Fibroblast of peridontal ligament (primary cell): Measurements from ENCODE around the gene SVIL.
A peak's percentile ranks its signal among the peaks of the same experiment; 100 is the strongest.
"Not testable (repeated sequence)": the region's sequence is repeated elsewhere in the genome, so short reads cannot be mapped to it uniquely, and the experiment has no call there.

ENCODE experiments used
- DNase-seq: peaks from one replicate; pipeline ENCODE4 v3.0.0-alpha.2; 2010; ENCODE audit errors: extremely low read depth

SVIL gene

DNA sequence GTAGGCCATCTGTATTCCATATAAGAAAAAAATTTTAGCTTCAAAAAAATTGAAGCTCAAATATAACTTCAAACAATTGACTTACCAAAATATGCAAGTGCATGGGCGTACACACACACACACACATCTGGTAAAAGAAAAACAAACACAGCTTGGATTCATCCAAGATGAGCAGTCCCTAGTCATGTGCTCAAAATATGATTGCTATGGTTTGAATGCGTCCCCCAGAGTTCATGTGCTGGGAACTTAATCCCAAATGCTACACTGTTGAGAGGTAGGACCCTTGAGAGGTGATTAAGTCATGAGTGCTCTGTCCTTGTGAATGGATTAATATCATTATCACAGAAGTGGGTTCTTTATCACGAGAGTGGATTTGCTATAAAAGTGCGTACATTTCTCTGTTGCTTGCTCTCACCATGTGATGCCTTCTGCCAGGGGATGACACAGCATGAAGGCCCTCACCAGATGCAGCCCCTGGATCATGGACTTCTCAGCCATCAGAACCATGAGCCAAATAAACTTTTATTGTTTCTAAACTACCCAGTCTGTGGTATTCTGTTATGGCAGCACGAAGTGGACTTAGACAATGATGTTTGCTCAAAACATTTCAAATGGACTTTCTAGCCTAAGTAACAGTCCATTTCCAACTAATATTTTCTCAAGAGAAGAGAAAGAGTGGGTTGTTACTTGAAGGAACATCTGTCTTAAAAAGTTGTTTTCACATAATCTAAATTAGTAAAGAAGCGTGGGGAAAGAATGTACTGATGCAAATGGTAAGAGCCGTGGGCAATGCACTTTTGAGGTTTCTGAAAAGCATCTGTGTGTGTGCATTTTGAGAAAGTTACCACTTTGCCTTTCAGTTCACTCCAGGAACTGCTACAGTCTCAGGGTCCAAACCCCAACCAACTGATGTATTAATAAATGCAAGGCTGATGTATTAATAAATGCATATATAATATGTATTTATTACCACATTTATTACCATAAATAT is 15.1 kb upstream of the SVIL start:
- DNase-seq: peak; percentile 93

DNA sequence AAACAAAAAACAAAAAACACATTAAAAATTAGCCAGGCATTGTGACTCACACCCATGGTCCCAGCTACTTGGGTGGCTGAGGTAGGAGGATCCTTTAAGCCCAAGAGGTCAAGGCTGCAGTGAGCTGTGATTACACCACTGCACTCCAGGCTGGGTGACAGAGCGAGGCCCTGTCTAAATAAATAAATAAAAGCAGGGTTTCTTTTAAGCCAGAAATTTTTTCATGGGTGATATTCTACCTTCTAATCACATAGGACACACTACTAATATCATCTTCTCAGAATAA is 14.2 kb upstream of the SVIL start:
- peak; percentile 38 for DNase-seq

DNA sequence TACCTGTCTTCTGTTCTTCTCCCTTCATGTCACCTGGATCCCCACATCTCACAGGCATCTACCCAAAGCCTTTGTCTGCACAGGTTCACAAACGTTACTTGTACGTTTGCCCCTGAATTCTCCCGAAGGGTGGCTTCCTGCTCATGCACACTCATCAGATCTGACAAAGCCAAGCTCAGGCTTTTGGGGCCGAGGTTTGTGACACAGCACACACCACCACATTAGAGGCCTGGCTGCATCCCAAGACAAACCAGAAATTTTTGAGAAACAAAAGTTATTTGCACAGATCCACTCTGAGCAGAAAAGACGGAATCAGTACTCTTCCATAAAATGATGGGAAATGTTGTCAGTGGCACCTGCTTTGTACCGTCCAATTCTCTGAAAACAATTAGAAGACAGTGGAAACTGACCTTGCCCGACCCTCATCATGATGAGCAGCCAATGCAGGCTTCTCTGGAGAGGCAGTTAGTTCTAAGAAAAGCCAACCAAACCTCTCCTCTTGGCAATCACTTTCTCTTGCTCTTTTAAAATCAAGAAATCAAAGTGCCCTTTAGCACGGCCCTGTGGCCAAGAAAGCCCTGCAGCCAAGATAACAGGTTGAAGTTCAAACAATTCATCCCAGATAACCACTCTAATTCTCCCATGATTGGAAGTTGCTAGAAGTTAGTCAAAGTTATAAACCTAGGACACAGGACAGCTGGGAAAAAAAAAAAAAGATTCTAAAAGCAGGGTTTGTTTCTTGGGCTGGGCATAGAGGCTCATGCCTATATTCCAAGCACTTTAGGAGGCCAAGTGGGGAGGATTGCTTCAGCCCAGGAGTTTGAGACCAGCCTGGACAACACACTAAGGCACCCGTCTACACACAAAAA is 13.6 kb upstream of the SVIL start:
- peak; percentile 58 for DNase-seq

DNA sequence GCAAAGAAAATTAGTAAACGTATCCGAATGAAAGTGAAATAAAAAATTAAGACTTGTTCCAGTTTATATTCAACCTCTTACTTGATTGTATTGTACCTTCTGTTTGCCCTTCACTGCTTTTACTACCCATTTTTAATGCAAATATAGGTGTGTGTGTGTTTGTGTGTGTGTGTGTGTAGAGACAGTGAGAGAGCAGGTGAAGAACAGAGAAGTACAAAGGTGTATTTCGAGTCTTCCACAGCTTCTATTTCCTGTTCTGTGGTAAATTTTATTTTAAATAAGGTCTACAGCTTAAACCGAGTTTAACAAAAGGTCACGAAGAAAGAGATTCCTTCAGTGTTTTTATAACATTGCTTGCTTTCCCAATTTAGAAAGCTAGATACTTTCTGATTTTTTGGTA is 12.7 kb upstream of the SVIL start:
- DNase-seq: no peak

DNA sequence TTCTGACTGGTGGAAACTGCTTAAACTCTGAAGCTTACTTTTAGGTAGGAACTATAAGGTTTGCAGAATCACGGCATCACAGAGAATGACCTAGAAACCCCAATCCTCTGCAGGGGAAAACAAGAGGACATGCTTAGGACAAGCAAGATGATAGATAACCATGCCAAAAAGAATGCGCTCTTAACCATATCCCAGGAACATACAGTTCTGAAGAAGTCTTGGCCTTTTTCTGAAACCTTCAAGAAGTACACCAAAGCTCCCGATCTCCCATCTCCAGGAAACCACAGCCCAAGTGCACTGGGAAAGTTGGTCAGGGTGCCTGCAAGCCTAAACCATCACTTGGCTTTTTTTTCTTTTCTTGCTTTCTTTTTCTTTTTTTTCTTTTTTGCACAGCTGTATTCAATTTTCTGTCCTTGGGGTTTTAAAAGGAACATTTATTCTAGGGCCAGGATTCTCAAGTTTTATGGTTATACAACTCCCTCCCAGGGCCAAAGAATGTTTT is 12.2 kb upstream of the SVIL start:
- peak; percentile 92 for DNase-seq

DNA sequence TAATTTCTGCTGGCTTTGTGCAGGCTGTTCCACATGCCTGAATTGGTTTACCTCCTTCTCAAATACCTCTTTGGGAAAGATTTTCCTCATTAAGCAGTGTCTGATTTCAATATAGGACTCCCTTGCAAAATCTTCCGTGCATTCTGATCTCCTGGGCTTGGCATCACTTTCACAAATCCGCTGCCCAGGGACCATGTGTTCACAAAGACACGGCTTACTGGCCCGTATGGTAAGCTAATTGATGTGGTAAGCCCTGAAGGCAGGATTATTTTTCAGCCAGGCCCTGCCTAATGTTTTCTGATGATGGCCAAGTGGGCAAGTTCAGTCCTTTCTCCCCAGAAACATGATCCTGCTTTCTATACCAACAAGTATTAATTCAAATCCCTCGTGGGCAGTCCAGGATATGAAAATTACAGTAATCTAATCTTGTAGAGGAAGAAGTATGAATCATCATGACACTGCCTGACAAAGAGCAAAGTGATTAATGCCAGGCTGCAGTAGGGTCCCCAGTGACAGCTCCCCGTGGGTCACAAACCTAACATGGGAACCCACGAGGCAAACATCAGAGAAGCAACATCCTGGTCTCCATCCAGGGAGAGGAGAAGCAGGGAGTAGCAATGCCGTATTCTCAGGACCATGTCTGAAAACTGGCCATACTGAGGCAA is 11.6 kb upstream of the SVIL start:
- DNase-seq: peak; percentile 99

DNA sequence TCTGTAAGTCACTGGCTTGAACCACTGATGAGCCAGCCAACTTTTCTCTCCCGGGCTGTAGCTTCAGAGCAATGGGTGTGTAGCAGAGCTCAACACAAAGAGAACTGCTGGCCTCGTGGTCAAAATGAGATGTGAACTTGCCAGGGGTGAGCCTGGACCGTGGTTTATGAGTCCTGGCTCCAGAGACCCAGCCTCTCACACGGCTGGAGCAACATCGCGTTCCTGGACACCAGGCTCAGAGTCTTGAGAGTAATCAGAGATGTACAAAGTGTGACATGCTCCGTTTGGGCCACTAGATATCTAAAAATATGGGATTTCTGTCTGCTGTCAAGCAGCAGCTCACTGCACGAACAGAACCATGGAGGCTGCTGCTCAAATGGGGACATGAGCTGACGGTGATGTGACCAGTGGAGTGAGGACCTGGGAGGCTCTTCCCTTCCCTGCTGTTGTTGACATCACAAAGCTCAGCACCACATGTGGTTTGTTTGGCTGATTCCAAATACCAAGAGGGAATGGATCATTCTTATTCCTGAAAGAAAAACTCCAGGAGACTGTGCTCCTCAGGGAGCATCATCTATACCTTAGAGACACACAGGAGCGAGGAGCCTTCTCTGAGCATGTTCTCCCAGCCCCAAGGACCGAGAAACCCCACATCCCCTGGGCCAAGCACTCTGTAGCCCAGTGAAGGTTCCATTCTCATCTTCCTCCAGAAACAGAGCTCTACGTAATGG is 9.2 kb upstream of the SVIL start:
- peak; percentile 38 for DNase-seq

DNA sequence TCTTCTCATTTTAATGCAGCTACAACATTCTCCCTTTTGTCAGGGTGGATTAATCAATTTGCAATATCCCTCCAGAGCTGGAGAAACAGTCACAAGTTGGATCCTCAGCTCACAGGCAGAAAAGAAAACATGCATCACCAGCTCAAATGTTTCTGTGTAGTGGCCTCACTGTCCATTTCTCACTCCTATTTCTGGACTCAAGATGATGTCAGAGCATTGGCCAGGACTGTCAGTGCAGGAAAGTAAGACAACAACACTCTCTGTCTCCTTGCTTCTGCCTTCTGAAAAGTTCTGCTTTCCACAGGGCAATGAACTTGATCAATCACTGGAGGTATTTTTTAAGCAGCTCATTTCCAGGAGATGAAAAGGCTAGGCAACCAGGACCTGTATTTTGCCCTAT is 8.2 kb upstream of the SVIL start:
- DNase-seq: peak; percentile 85

DNA sequence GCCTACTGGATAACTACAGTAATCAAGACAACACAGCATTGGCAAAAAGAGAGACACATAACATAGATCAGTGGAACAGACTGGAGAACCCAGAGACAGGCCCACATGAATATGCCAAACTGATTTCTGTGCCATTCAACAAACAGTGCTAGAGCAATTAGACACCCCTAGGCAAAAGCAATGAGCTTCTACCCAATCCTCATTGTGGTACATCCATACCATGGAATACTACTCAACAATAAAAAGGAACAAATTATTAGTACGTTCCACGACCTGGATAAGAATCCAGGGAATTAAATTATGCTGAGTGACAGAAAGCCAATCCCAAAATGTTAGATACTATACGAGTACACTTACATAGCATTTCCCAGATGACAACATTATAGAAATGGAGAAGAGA is 2.8 kb upstream of the SVIL start:
- DNase-seq: no peak

DNA sequence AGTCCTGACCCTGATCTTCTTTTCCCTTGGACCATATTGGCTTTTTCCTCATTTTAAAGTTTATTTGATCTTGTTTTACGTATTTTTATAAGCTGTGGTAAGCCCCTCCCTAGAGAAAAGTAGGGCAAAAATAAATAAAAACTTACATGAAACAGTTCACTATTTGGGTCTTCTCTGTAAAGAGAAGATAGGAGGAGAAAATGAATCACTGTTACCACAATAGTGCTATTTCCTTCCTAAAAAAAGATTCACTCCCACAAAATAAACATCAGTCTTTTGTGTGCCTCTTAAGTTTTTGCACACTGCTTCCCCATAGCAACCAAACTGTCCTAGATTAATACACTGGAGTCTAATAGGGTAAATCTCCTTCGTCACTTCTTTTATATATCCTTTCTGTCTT is 1.4 kb upstream of the SVIL start:
- DNase-seq: peak; percentile 86

DNA sequence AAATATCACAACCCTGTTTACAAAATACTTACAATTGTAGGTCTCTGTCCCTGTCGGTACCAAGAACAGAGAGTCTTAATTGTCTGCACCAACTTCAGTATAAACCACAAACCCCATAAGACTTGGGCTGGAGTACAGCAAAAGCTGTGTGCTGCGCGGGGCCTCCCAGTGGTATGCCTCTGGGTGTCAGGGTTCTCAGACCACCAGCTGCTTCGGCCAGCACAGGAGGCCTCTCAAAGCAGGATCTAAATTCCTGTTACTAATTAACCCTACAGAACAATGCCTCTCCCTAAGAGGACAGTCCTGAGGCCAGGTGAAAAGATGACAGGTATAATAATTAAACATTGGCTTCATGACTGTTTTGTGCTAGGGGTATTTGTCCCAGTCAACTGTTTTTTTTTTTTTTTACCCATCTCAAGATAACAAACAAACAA is 957 bp upstream of the SVIL start:
- peak; percentile 46 for DNase-seq

DNA sequence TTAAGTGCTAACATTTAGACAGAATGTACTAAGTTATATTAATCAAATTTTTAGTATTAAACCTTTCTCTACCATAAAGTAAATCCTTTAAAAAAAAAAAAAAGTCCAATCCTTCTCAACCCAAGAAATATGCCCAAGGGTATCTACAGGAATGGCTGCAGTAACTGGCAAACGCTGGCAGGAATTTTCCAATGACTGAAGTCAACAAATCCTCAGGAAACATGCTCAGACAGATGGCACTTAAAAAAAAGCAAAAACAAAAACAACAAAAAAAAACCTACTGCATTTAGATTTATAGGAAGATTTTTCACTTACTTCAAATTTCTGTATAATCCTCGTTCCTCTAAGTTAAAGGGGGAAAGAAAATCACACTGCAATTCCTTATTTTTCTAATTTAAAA is 666 bp downstream of the SVIL start:
- DNase-seq: no peak

DNA sequence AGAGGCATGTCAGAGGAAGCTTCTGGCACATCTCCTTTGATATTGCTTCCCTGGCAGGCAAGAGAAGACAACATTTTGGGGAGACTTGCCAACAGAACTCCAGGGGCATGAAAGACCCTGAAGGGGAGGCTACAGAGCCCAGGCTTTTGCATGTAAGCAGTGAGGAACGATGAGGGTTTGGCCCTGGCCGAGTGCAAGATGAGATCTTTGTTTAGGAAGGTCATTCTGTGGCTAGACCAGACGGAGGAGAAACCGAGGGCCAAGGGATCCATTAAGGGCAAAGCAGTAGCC is 3.8 kb downstream of the SVIL start:
- DNase-seq: no peak

DNA sequence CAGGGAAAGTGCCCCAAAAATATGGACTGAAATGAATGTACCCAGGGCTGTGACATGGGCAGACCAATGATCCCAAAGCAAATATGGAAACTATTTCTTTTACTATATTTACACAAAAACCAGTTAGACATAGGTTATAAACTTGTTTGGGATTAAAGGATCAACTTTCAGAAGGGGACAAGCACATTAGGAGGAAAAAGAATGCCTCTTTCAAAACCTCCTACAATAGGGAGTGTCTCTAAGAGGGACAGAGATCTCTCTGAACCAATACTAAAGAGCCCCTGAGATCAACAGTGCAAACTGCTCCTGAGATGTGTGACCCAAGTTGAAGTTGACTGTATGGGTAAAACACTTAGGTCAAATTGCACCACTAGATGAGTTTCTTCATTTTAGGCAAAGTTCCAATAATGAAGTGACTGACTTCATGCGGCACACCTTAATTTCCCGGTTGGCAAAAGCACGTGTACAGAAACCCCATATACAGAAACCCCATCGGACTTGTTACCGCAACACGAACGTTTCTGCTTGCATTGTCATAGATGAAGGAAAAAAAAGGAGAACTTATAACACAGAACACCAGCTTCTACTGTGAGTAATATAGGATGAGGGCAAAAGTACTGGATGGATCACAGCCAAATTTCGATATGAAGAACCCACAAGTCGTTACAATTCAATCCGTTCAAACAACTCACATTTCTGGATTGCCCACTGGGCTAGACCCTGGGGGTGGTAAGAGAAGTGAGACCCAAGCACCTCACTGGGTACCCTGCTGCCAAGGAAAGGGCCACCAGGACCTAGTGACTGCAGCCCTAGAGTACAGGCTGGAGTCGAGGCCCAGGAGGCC is 4.3 kb downstream of the SVIL start:
- no peak for DNase-seq

DNA sequence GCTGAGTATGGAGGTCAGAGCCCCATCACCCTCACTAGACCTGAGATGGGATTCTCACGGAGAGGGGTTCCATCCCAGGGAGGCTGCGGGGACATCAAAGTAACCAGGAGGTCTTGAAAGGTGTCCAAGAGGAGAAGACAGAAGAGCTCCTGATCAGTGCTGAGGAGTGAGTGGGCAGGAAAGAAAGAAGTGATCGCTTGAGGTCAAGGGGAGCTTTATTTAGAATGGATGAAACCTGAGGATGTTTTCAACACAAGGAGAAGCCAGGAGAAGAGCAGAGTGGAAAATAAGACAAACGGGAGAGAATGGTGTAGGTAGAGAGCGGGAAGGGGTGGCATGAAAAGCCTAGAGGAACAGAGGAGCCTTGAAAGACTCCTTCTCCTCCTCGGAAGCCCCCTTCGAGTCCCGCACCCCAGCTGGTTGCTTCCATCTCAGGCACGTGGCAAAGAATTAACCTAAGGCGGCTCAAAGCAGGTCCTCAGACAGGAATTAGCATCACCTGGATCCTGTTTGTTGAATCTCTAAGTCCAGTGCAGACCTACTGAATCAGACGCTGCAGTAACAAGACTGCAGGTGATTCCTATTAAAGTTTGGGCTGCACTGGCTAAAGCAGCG is 5.8 kb downstream of the SVIL start:
- DNase-seq: no peak

DNA sequence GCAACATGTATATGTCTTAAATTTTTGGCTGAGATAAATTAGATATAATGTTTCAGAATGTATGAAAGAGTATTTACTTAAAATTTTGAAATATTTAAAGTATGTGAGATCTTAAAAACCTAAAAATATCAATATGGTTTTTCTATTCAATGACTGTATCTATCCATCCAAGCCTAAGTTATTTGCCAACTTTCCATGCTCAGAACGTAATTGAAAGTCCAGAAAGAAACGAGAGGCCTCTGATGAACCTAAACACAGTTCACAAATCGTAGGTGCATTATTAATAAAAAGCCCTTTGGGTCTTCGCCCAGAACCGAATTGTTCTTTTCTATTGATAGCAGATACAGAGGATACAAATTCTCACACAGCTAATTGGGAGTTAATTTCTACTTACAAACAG is 6.5 kb downstream of the SVIL start:
- no peak for DNase-seq

DNA sequence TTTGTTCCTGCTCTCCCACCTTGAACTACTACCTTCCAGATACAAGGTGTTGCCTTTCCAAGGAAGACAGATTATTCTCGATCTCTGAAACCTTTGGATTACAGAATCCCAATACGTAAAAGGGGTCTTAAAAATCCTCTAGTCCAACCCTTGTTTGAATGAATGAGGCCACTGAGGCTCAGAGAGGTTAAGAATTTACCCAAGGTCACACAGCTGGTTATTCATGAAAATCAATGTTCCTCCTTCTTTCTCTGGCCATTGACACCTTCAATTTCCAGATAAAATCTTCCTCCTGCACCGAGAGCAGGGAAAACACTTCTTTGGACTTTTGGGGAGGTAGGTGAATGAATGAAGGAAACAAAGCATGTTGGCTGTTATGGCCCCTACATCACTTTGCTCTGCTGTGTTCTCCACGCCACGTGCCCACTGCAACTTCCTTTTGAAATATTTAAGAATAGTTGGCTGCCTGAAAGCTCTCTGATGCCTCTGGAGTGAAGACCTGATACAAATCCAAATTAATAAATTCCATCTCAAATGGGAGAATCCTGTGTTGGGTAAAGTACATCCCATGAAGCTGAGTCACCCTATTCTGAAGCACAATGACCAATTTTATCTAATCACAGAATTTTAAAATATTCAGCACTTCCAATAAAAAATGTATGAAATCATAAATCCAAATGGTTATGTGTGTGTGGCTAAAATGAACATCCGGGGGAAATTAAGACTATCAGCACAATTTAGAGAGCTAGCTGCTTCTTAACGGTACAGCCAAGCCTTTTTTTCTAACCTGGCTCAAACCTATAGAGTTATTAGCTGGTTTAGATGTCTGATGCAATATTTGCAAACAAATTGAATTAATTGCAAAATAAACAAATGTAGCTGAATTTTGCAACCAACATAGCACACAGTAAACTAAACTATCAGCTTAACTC is 7.3 kb downstream of the SVIL start:
- DNase-seq: peak; percentile 62

DNA sequence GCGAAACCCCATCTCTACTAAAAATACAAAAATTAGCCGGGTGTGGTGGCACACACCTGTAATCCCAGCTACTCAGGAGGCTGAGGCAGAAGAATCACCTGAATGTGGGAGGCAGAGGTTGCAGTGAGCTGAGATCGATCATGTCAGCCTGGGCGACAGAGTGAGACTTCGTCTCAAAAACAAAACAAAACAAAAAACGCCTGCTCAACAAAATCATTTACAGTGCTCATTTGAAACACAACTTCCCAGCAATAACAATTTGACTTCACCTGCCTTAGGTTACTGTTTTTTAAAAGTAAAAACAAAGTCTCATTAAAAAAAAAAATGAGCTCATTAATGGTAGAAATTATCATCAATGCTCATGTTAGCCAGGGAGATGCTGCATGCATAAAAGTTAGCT is 10.4 kb downstream of the SVIL start:
- not testable (repeated sequence) for DNase-seq

DNA sequence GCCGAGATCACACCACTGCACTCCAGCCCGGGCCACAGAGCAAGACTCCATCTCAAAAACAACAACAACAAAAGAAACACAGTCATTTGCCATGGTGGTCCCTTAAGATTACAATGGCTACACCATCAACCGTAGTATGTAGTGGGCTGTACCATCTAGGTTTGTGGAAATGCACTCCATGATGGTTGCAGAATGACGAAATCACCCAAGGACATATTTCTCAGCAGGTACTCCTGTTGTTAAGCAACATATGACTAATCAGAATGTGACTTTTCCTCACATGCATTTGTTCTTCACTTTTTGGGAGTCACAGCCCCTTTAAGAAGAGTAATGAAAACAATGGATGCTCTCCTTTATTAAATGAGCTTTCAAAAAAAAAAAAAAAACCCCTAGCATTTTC is 11.0 kb downstream of the SVIL start:
- DNase-seq: no peak
